Activated naive CD8-positive, alpha-beta T cell (primary cell): Measurements from ENCODE around the gene WDR91.

ENCODE experiments used
- H3K27ac Mint-ChIP-seq: one replicate; pipeline ENCODE4 v1.8.0; 2021; ENCODE audit warnings: mixed read lengths
- H3K27me3 Mint-ChIP-seq: one replicate; pipeline ENCODE4 v1.8.0; 2021; ENCODE audit warnings: mixed read lengths
- H3K36me3 Mint-ChIP-seq: one replicate; pipeline ENCODE4 v1.8.0; 2021; ENCODE audit warnings: mixed read lengths
- H3K4me1 Mint-ChIP-seq: one replicate; pipeline ENCODE4 v1.8.0; 2021; ENCODE audit warnings: low read depth, mixed read lengths
- H3K4me3 Mint-ChIP-seq: one replicate; pipeline ENCODE4 v1.8.0; 2021; ENCODE audit warnings: mild to moderate bottlenecking, mixed read lengths
- H3K9me3 Mint-ChIP-seq: one replicate; pipeline ENCODE4 v1.8.0; 2021; ENCODE audit warnings: low read depth, mixed read lengths

Gene WDR91

GRCh38 chr7:135169141-135169963 lies 42.0 kb downstream of the WDR91 start:
- peak overlapping the region; percentile 97 for H3K4me3 Mint-ChIP-seq
- no peaks in the 10 kb centered on the region for H3K27me3 Mint-ChIP-seq
- H3K36me3 Mint-ChIP-seq: peaks cover 11% of the 10 kb centered on the region
- H3K9me3 Mint-ChIP-seq: no peaks in the 10 kb centered on the region
- peaks cover 56% of the 10 kb centered on the region for H3K4me1 Mint-ChIP-seq
- H3K27ac Mint-ChIP-seq: peak overlapping the region; percentile 98

- Mint-ChIP-seq H3K4me1 (peaks cover 59% of the 10 kb centered on the region), H3K9me3 (no peaks in the 10 kb centered on the region), H3K27me3 (no peaks in the 10 kb centered on the region), H3K4me3 (peak overlapping the region; percentile 97), H3K27ac (peak overlapping the region; percentile 98), H3K36me3 (peaks cover 15% of the 10 kb centered on the region)
These were observed 42.7 kb downstream of the WDR91 start for GRCh38 chr7:135168489-135169140.

GRCh38 chr7:135168001-135168400 lies 43.3 kb downstream of the WDR91 start:
- H3K27ac Mint-ChIP-seq: peak overlapping the region; percentile 87
- H3K27me3 Mint-ChIP-seq: no peaks in the 10 kb centered on the region
- peak overlapping the region; percentile 97 for H3K4me3 Mint-ChIP-seq
- peaks cover 16% of the 10 kb centered on the region for H3K36me3 Mint-ChIP-seq
- H3K9me3 Mint-ChIP-seq: no peaks in the 10 kb centered on the region
- peaks cover 60% of the 10 kb centered on the region for H3K4me1 Mint-ChIP-seq

GRCh38 chr7:135167365-135167917 lies 43.9 kb downstream of the WDR91 start:
- peaks cover 20% of the 10 kb centered on the region for H3K36me3 Mint-ChIP-seq
- peak overlapping the region; percentile 87 for H3K27ac Mint-ChIP-seq
- H3K27me3 Mint-ChIP-seq: no peaks in the 10 kb centered on the region
- peaks cover under 1% of the 10 kb centered on the region for H3K9me3 Mint-ChIP-seq
- H3K4me1 Mint-ChIP-seq: peaks cover 64% of the 10 kb centered on the region
- peak overlapping the region; percentile 74 for H3K4me3 Mint-ChIP-seq

- H3K27me3 Mint-ChIP-seq: no peaks in the 10 kb centered on the region
- H3K27ac Mint-ChIP-seq: peak overlapping the region; percentile 87
- H3K4me3 Mint-ChIP-seq: peak overlapping the region; percentile 47
- peaks cover 63% of the 10 kb centered on the region for H3K4me1 Mint-ChIP-seq
- peaks cover 4% of the 10 kb centered on the region for H3K9me3 Mint-ChIP-seq
- peaks cover 27% of the 10 kb centered on the region for H3K36me3 Mint-ChIP-seq
These were observed 44.9 kb downstream of the WDR91 start for GRCh38 chr7:135166338-135166990.

GRCh38 chr7:135165862-135166261 lies 45.5 kb downstream of the WDR91 start:
- Mint-ChIP-seq H3K9me3 (peaks cover 4% of the 10 kb centered on the region), H3K4me1 (peaks cover 63% of the 10 kb centered on the region), H3K27ac (peak overlapping the region; percentile 82), H3K27me3 (no peaks in the 10 kb centered on the region), H3K4me3 (peak overlapping the region; percentile 10), H3K36me3 (peaks cover 28% of the 10 kb centered on the region)

- H3K27me3 Mint-ChIP-seq: no peaks in the 10 kb centered on the region
- H3K4me3 Mint-ChIP-seq: no peak overlapping the region
- H3K36me3 Mint-ChIP-seq: peaks cover 33% of the 10 kb centered on the region
- H3K27ac Mint-ChIP-seq: peak overlapping the region; percentile 87
- peaks cover 71% of the 10 kb centered on the region for H3K4me1 Mint-ChIP-seq
- peaks cover 4% of the 10 kb centered on the region for H3K9me3 Mint-ChIP-seq
These were observed 46.8 kb downstream of the WDR91 start for GRCh38 chr7:135164357-135165061.

GRCh38 chr7:135162382-135163001 lies 48.8 kb downstream of the WDR91 start:
- Mint-ChIP-seq H3K9me3 (peaks cover 8% of the 10 kb centered on the region), H3K27me3 (no peaks in the 10 kb centered on the region), H3K4me3 (no peak overlapping the region), H3K36me3 (peaks cover 34% of the 10 kb centered on the region), H3K4me1 (peaks cover 69% of the 10 kb centered on the region), H3K27ac (peak overlapping the region; percentile 84)

- peak overlapping the region; percentile 84 for H3K27ac Mint-ChIP-seq
- peaks cover 12% of the 10 kb centered on the region for H3K9me3 Mint-ChIP-seq
- H3K27me3 Mint-ChIP-seq: no peaks in the 10 kb centered on the region
- H3K4me3 Mint-ChIP-seq: no peak overlapping the region
- H3K36me3 Mint-ChIP-seq: peaks cover 37% of the 10 kb centered on the region
- peaks cover 68% of the 10 kb centered on the region for H3K4me1 Mint-ChIP-seq
These were observed 49.7 kb downstream of the WDR91 start for GRCh38 chr7:135161669-135162068.

- Mint-ChIP-seq H3K4me3 (no peak overlapping the region), H3K4me1 (peaks cover 65% of the 10 kb centered on the region), H3K36me3 (peaks cover 43% of the 10 kb centered on the region), H3K9me3 (peaks cover 12% of the 10 kb centered on the region), H3K27me3 (no peaks in the 10 kb centered on the region), H3K27ac (peak overlapping the region; percentile 84)
These were observed 50.3 kb downstream of the WDR91 start for GRCh38 chr7:135160858-135161653.

- H3K4me3 Mint-ChIP-seq: peak overlapping the region; percentile 13
- H3K27me3 Mint-ChIP-seq: no peaks in the 10 kb centered on the region
- H3K4me1 Mint-ChIP-seq: peaks cover 64% of the 10 kb centered on the region
- peak overlapping the region; percentile 84 for H3K27ac Mint-ChIP-seq
- peaks cover 15% of the 10 kb centered on the region for H3K9me3 Mint-ChIP-seq
- peaks cover 47% of the 10 kb centered on the region for H3K36me3 Mint-ChIP-seq
These were observed 51.0 kb downstream of the WDR91 start for GRCh38 chr7:135160098-135160857.

- peaks cover 53% of the 10 kb centered on the region for H3K36me3 Mint-ChIP-seq
- no peaks in the 10 kb centered on the region for H3K27me3 Mint-ChIP-seq
These were observed 51.8 kb downstream of the WDR91 start for GRCh38 chr7:135159359-135160085.

More at GRCh38 chr7:135159359-135160085, 51.8 kb downstream of the WDR91 start:
- peak overlapping the region; percentile 51 for H3K4me3 Mint-ChIP-seq
- peaks cover 68% of the 10 kb centered on the region for H3K4me1 Mint-ChIP-seq
- H3K27ac Mint-ChIP-seq: peak overlapping the region; percentile 84
- peaks cover 20% of the 10 kb centered on the region for H3K9me3 Mint-ChIP-seq
